GM06990 (cell line): ENCODE data around the gene TMED6.
A peak's percentile ranks its signal among the peaks of the same experiment; 100 is the strongest.

Source experiments
- DNase-seq: peaks from one replicate; pipeline ENCODE4 v3.0.0-alpha.2; 2011; ENCODE audit not compliant: insufficient read length; ENCODE audit errors: extremely low read depth
- H3K27me3 ChIP-seq: replicated peaks from 2 replicates; pipeline ENCODE4 v1.6.0; 2011; ENCODE audit warnings: low read length; ENCODE audit not compliant: control insufficient read depth, insufficient read depth
- H3K36me3 ChIP-seq: 2 replicates; pipeline ENCODE4 v1.5.1; 2011; ENCODE audit warnings: low read length; ENCODE audit not compliant: control insufficient read depth, insufficient read depth
- H3K4me3 ChIP-seq: replicated peaks from 2 replicates; pipeline ENCODE4 v1.5.1; 2011; ENCODE audit warnings: low read depth, mild to moderate bottlenecking, control low read depth, low read length
- TF ChIP-seq, protein P1 (sequence below): IDR thresholded peaks from 2 replicates; pipeline ENCODE4 v1.5.1; 2011; ENCODE audit warnings: low read length, control low read depth, mild to moderate bottlenecking, inconsistent platforms; ENCODE audit not compliant: insufficient read depth, poor library complexity, severe bottlenecking

The TMED6 gene

GRCh38 chr16:69393898-69394849 is 42.6 kb upstream of the TMED6 start:
- Histone ChIP-seq H3K4me3 (no peak overlapping the region), H3K36me3 (no peaks in the 10 kb centered on the region), H3K27me3 (no peaks in the 10 kb centered on the region)
- DNase-seq, result no peak
- TF ChIP-seq, protein P1, sequence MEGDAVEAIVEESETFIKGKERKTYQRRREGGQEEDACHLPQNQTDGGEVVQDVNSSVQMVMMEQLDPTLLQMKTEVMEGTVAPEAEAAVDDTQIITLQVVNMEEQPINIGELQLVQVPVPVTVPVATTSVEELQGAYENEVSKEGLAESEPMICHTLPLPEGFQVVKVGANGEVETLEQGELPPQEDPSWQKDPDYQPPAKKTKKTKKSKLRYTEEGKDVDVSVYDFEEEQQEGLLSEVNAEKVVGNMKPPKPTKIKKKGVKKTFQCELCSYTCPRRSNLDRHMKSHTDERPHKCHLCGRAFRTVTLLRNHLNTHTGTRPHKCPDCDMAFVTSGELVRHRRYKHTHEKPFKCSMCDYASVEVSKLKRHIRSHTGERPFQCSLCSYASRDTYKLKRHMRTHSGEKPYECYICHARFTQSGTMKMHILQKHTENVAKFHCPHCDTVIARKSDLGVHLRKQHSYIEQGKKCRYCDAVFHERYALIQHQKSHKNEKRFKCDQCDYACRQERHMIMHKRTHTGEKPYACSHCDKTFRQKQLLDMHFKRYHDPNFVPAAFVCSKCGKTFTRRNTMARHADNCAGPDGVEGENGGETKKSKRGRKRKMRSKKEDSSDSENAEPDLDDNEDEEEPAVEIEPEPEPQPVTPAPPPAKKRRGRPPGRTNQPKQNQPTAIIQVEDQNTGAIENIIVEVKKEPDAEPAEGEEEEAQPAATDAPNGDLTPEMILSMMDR, result no peak

- H3K36me3 ChIP-seq, result peaks cover 3% of the 10 kb centered on the region
- H3K4me3 ChIP-seq, result no peak overlapping the region
- TF ChIP-seq, protein P1, result no peak
- H3K27me3 ChIP-seq, result no peaks in the 10 kb centered on the region
- DNase-seq, result no peak
Observed at GRCh38 chr16:69386596-69386995, 35.0 kb upstream of the TMED6 start.

DNA sequence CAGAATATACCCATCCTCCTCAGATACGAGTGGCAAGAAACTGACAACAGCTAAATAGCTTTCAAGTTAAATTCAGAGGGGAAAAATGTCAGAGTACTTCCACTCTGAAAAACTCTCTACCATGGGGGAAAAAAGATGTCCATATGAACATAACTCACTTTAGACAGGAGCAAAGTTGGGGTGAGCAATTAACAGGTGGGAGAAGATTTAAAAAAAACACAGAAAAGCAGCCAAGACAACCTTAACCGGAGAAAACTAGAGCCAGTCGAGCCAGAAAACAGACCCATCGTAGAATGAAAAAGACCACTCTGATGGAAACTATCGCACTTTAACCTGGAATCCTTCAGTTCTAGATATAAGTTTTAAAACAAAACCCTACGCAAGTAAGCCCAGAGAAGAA is 33.4 kb upstream of the TMED6 start:
- Histone ChIP-seq H3K36me3 (peaks cover 3% of the 10 kb centered on the region), H3K4me3 (peak overlapping the region; percentile 96), H3K27me3 (no peaks in the 10 kb centered on the region)
- no peak for DNase-seq
- TF ChIP-seq, protein P1, result no peak

DNA sequence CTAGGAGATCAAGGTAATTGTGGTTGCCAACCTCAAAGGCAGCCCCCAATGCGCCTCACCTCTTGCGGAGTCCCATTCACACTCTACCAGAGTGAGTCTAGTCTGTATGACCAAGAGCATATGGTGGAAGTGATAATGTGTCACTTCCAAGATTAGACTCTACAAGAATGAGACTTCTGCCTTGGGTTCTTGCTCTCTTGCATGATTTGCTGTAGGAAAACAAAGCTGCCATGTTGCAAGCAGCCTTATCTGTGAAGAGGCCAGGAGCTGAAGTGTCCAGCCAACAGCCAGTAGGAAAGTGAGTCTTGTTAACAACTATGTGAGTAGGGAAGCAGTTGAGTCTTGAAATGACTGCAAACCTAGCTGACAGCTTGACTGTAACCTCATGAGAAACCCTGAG is 30.8 kb upstream of the TMED6 start:
- TF ChIP-seq, protein P1, result no peak
- H3K27me3 ChIP-seq, result no peaks in the 10 kb centered on the region
- peaks cover 7% of the 10 kb centered on the region for H3K36me3 ChIP-seq
- no peak overlapping the region for H3K4me3 ChIP-seq
- no peak for DNase-seq

DNA sequence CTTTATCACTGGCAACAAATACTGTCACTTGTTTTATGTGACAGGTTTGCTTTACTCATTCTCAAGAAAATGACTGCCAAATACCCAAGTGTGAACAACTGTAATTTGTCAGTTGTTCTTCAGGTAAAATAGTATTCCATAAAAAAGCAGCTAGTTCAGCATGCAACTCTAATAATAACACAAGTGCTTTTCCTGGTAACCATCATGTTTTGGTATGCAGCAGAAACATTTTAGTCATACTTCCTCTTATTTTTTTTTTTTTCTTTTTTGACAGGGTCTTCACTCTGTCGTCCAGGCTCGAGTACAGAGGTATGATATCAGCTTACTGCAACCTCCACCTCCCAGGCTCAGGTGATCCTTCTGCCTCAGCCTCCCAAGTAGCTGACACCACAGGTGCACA is 29.6 kb upstream of the TMED6 start:
- Histone ChIP-seq H3K27me3 (no peaks in the 10 kb centered on the region), H3K36me3 (peaks cover 7% of the 10 kb centered on the region), H3K4me3 (no peak overlapping the region)
- TF ChIP-seq, protein P1, result no peak
- DNase-seq, result no peak
